Neural progenitor cell (in vitro differentiated cells): ENCODE results near the gene RAPGEF4. TPM values are rescaled to one million over a fixed set of nuclear protein-coding genes. Genes with fewer than 3 reads are reported as not detected.

Experiments
- DNase-seq: peaks from one replicate; pipeline ENCODE4 v3.0.0-alpha.2; 2016; ENCODE audit warnings: low spot score
- H2AFZ ChIP-seq: fragments of 200-600 bp; sonication (generic); replicated peaks from 2 replicates; pipeline ENCODE4 v1.6.1; 2016; ENCODE audit warnings: antibody characterized with exemption
- H3F3A ChIP-seq: fragments of 200-600 bp; sonication (generic); 2 replicates; pipeline ENCODE4 v1.6.1; 2016; ENCODE audit warnings: antibody characterized with exemption, low read depth
- H3K27ac ChIP-seq: fragments of 200-600 bp; sonication (generic); 2 replicates; pipeline ENCODE4 v1.5.1; 2016; ENCODE audit warnings: mild to moderate bottlenecking
- H3K27me3 ChIP-seq: fragments of 200-600 bp; sonication (generic); 2 replicates; pipeline ENCODE4 v1.6.1; 2016; ENCODE audit warnings: mild to moderate bottlenecking, moderate library complexity
- H3K36me3 ChIP-seq: fragments of 200-600 bp; sonication (generic); 2 replicates; pipeline ENCODE4 v1.5.1; 2016
- H3K4me1 ChIP-seq: fragments of 200-600 bp; sonication (generic); 2 replicates; pipeline ENCODE4 v1.6.1; 2016; ENCODE audit warnings: mixed run types
- H3K4me2 ChIP-seq: fragments of 200-600 bp; sonication (generic); 2 replicates; pipeline ENCODE4 v1.6.1; 2016
- H3K4me3 ChIP-seq: fragments of 200-600 bp; sonication (generic); 2 replicates; pipeline ENCODE4 v1.5.1; 2016
- H3K79me2 ChIP-seq: fragments of 200-600 bp; sonication (generic); 2 replicates; pipeline ENCODE4 v1.6.1; 2016; ENCODE audit warnings: low read depth
- H3K9ac ChIP-seq: fragments of 200-600 bp; sonication (generic); 2 replicates; pipeline ENCODE4 v1.6.1; 2016
- H3K9me3 ChIP-seq: fragments of 200-600 bp; sonication (generic); 2 replicates; pipeline ENCODE4 v1.5.1; 2016; ENCODE audit warnings: low read depth
- H4K20me1 ChIP-seq: fragments of 200-600 bp; sonication (generic); 2 replicates; pipeline ENCODE4 v1.6.1; 2016; ENCODE audit warnings: low read depth
- H3K27ac Mint-ChIP-seq: 3 replicates; pipeline ENCODE4 v1.8.0; 2021; ENCODE audit warnings: mixed read lengths
- H3K27me3 Mint-ChIP-seq: 2 replicates; pipeline ENCODE4 v1.8.0; 2022; ENCODE audit warnings: low read depth, mild to moderate bottlenecking, inconsistent platforms, moderate library complexity, mixed read lengths; ENCODE audit not compliant: insufficient read depth
- H3K36me3 Mint-ChIP-seq: 3 replicates; pipeline ENCODE4 v1.8.0; 2021; ENCODE audit warnings: mixed read lengths
- H3K4me1 Mint-ChIP-seq: 3 replicates; pipeline ENCODE4 v1.8.0; 2021; ENCODE audit warnings: mixed read lengths
- H3K4me3 Mint-ChIP-seq: 3 replicates; pipeline ENCODE4 v1.8.0; 2021; ENCODE audit warnings: mild to moderate bottlenecking, moderate library complexity, mixed read lengths
- H3K9me3 Mint-ChIP-seq: 3 replicates; pipeline ENCODE4 v1.8.0; 2020; ENCODE audit warnings: mixed read lengths
- CTCF ChIP-seq: fragments of 200-600 bp; sonication (generic); IDR thresholded peaks from 2 replicates; pipeline ENCODE4 v1.5.1; 2017; ENCODE audit warnings: antibody characterized with exemption, mild to moderate bottlenecking
- EZH2 ChIP-seq: fragments of 200-600 bp; sonication (generic); IDR thresholded peaks from 2 replicates; pipeline ENCODE4 v1.6.1; 2017; ENCODE audit warnings: antibody characterized with exemption, mild to moderate bottlenecking, moderate library complexity
- EZH2phosphoT487 ChIP-seq: fragments of 200-600 bp; sonication (generic); IDR thresholded peaks from 2 replicates; pipeline ENCODE4 v1.6.1; 2017; ENCODE audit warnings: antibody characterized with exemption
- total RNA-seq: library from RNA; depleted of rRNA; stranded (reverse); fragments of >200 nt; gene quantifications from 2 replicates; pipeline ENCODE4 v1.2.3, GENCODE V29; 2015; ENCODE audit warnings: low replicate concordance

The RAPGEF4 gene
- total RNA-seq, 1 donor from 2014 or later, result 1.8 TPM

- no peaks in the 10 kb centered on the region for H3K36me3 Mint-ChIP-seq
Observed at GRCh38 chr2:172995323-172996244, 259.9 kb downstream of the RAPGEF4 start.

GRCh38 chr2:172996387-172996961 lies 260.8 kb downstream of the RAPGEF4 start:
- H3K9me3 ChIP-seq, result no peaks in the 10 kb centered on the region

More at GRCh38 chr2:172995323-172996244, 259.9 kb downstream of the RAPGEF4 start:
- H3K36me3 ChIP-seq, result no peaks in the 10 kb centered on the region
- no peaks in the 10 kb centered on the region for H3K27me3 ChIP-seq
- no peak for DNase-seq
- Mint-ChIP-seq H3K4me1 (peaks cover 12% of the 10 kb centered on the region), H3K27ac (no peak overlapping the region), H3K9me3 (no peaks in the 10 kb centered on the region), H3K4me3 (no peak overlapping the region), H3K27me3 (no peaks in the 10 kb centered on the region)
- no peak overlapping the region for H3K4me3 ChIP-seq
- no peak overlapping the region for H2AFZ ChIP-seq
- no peaks in the 10 kb centered on the region for H3F3A ChIP-seq
- H3K9me3 ChIP-seq, result no peaks in the 10 kb centered on the region
- H3K27ac ChIP-seq, result no peak overlapping the region
- H3K79me2 ChIP-seq, result no peaks in the 10 kb centered on the region
- H3K4me1 ChIP-seq, result peaks cover 10% of the 10 kb centered on the region
- no peak overlapping the region for H3K4me2 ChIP-seq
- no peak overlapping the region for H3K9ac ChIP-seq
- H4K20me1 ChIP-seq, result no peaks in the 10 kb centered on the region
- TF ChIP-seq CTCF, result no peak
- no peak for TF ChIP-seq EZH2
- TF ChIP-seq EZH2phosphoT487, result no peak

GRCh38 chr2:172997031-172997430 lies 261.4 kb downstream of the RAPGEF4 start:
- Histone ChIP-seq H3F3A (no peaks in the 10 kb centered on the region), H3K9ac (no peak overlapping the region), H2AFZ (no peak overlapping the region), H3K79me2 (no peaks in the 10 kb centered on the region), H3K4me3 (no peak overlapping the region), H3K36me3 (no peaks in the 10 kb centered on the region), H3K9me3 (no peaks in the 10 kb centered on the region), H3K4me2 (no peak overlapping the region), H3K4me1 (peaks cover 12% of the 10 kb centered on the region), H3K27ac (no peak overlapping the region), H3K27me3 (no peaks in the 10 kb centered on the region), H4K20me1 (no peaks in the 10 kb centered on the region)
- H3K4me1 Mint-ChIP-seq, result peaks cover 6% of the 10 kb centered on the region
- TF ChIP-seq CTCF (no peak), EZH2 (no peak), EZH2phosphoT487 (no peak)
- no peak overlapping the region for H3K27ac Mint-ChIP-seq
- H3K36me3 Mint-ChIP-seq, result no peaks in the 10 kb centered on the region
- no peaks in the 10 kb centered on the region for H3K27me3 Mint-ChIP-seq
- DNase-seq, result no peak
- no peaks in the 10 kb centered on the region for H3K9me3 Mint-ChIP-seq
- H3K4me3 Mint-ChIP-seq, result no peak overlapping the region

More at GRCh38 chr2:172996387-172996961, 260.8 kb downstream of the RAPGEF4 start:
- TF ChIP-seq EZH2phosphoT487, result no peak
- no peak for TF ChIP-seq CTCF
- no peak for TF ChIP-seq EZH2
- Histone ChIP-seq H3K27me3 (no peaks in the 10 kb centered on the region), H3F3A (no peaks in the 10 kb centered on the region), H4K20me1 (no peaks in the 10 kb centered on the region), H3K36me3 (no peaks in the 10 kb centered on the region), H3K4me1 (peaks cover 12% of the 10 kb centered on the region), H3K27ac (no peak overlapping the region), H3K9ac (no peak overlapping the region), H2AFZ (no peak overlapping the region), H3K4me3 (no peak overlapping the region), H3K4me2 (no peak overlapping the region), H3K79me2 (no peaks in the 10 kb centered on the region)
- Mint-ChIP-seq H3K4me3 (no peak overlapping the region), H3K27me3 (no peaks in the 10 kb centered on the region), H3K4me1 (peaks cover 6% of the 10 kb centered on the region), H3K9me3 (no peaks in the 10 kb centered on the region), H3K27ac (no peak overlapping the region), H3K36me3 (no peaks in the 10 kb centered on the region)
- DNase-seq, result no peak
